ENCODE measurements around the gene AP3B1. TPM values are rescaled to one million over a fixed set of nuclear protein-coding genes. Genes with fewer than 3 reads are reported as not detected.

The AP3B1 gene
- total RNA-seq, 1 experiment from 2014 or later, result 41.8 TPM

- Histone ChIP-seq H4K91ac (ENCODE audit: insufficient read length, low read depth, low read length) (no peak overlapping the region), H2AFZ (ENCODE audit: low read length) (no peak overlapping the region), H3K27ac (ENCODE audit: insufficient read length, low read depth, low read length) (no peak overlapping the region), H2AK5ac (ENCODE audit: insufficient read length, low read length) (no peak overlapping the region), H4K20me1 (ENCODE audit: control insufficient read depth, insufficient read depth, insufficient read length) (no peaks in the 10 kb centered on the region), H2BK5ac (ENCODE audit: insufficient read length, low read length) (no peak overlapping the region), H3K14ac (ENCODE audit: insufficient read depth, low read length) (no peak overlapping the region), H3K9ac (ENCODE audit: extremely low read depth, insufficient read length, low read length) (no peak overlapping the region), H4K5ac (ENCODE audit: insufficient read length, low read depth, low read length) (no peak overlapping the region), H4K8ac (replicated peaks; ENCODE audit: insufficient read length, low read depth, low read length) (no peak overlapping the region), H3K23me2 (ENCODE audit: insufficient read length, low read depth, low read length, poor library complexity, severe bottlenecking) (no peaks in the 10 kb centered on the region), H2BK20ac (ENCODE audit: low read depth, low read length, poor library complexity, severe bottlenecking) (no peak overlapping the region), H2BK15ac (ENCODE audit: low read depth, low read length) (no peak overlapping the region), H3K18ac (ENCODE audit: insufficient read length, low read depth, low read length) (no peak overlapping the region), H3K9me3 (ENCODE audit: control insufficient read depth, low read depth, low read length) (no peaks in the 10 kb centered on the region), H3K4me1 (ENCODE audit: insufficient read depth, low read length) (no peaks in the 10 kb centered on the region), H3K4me2 (ENCODE audit: insufficient read depth, insufficient read length, low read length) (no peak overlapping the region), H3K23ac (ENCODE audit: insufficient read length, low read depth, low read length) (no peak overlapping the region), H3T11ph (ENCODE audit: low read length) (no peak overlapping the region), H2BK120ac (ENCODE audit: low read depth, low read length, poor library complexity, severe bottlenecking) (no peak overlapping the region), H2BK12ac (ENCODE audit: insufficient read length, low read depth, low read length) (no peak overlapping the region), H3K56ac (ENCODE audit: insufficient read length, low read depth, low read length) (no peak overlapping the region), H3K79me1 (ENCODE audit: insufficient read depth, low read depth, low read length, poor library complexity, severe bottlenecking) (no peaks in the 10 kb centered on the region), H3K79me2 (ENCODE audit: insufficient read depth, low read length) (no peaks in the 10 kb centered on the region), H3K27me3 (ENCODE audit: insufficient read depth, low read length) (no peaks in the 10 kb centered on the region), H3K4ac (ENCODE audit: low read depth, low read length) (no peak overlapping the region)
- Mint-ChIP-seq H3K36me3 (ENCODE audit: insufficient read depth in 1 of 3, low read depth in 3 of 3) (no peaks in the 10 kb centered on the region), H3K4me3 (no peak overlapping the region), H3K27me3 (ENCODE audit: low read depth) (no peaks in the 10 kb centered on the region), H3K27ac (no peak overlapping the region), H3K4me1 (no peaks in the 10 kb centered on the region), H3K9me3 (no peaks in the 10 kb centered on the region)
- DNase-seq, result no peak
- peak; percentile 44 for TF ChIP-seq CTCF (conservative IDR thresholded peaks at IDR 0.05)
- WGBS (ENCODE audit: extremely low coverage, insufficient read length, low lambda C conversion rate), result no CpG with 5 or more reads among the region's 9 CpGs
Measured at GRCh38 chr5:78056901-78057514, 237.5 kb downstream of the AP3B1 start.

Data from H9 (cell line).